ENCODE measurements around the gene PREP. TPM values are rescaled to one million over a fixed set of nuclear protein-coding genes. Genes with fewer than 3 reads are reported as not detected.

Gene PREP
- polyA plus RNA-seq, 1 of the 3 experiments (the other 2 are of a cell fraction): 20.9 TPM

DNA sequence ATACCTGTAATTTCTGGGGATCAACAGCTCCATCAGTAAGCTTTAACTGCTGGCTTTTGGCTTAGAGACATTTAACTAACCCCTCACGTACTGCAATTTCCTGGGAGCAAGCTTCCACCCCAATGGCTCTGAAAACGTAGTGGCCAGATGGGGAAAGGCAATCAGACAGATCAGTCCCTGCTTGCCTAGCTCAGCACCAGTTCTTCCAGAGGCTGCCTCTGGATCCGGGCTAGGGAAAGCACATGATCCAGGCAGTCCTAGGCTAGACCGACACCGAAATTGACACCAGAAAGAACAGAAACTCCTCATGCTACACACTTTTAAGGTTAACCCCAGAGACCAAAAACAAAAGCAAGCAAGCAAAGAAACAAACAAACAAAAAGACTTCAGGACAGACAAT lies 13.3 kb downstream of the PREP start:
- WGBS (ENCODE audit: low lambda C conversion rate): 90% methylated on average over 5 of the region's 5 CpGs
- H3K9ac ChIP-seq: no peak overlapping the region
- peaks cover 0 to 9% of the 10 kb centered on the region in 2 experiments; a peak in 2 of 4 replicates for H3K4me1 ChIP-seq (ENCODE audit: control insufficient read depth in 1 of 2, insufficient read depth in 2 of 2, low read depth in 1 of 2, low read length in 1 of 2)
- CTCF ChIA-PET: interaction anchor here (0.9 to 3.0 kb wide), 8 partner anchors 9 to 311 kb away, joined by 3 to 12 read pairs (median 4); partner anchors contain the start of gene PREP
- peaks cover 8 to 29% of the 10 kb centered on the region in 2 experiments for H3K36me3 ChIP-seq (replicated peaks in 1 of 2; ENCODE audit: control insufficient read depth in 1 of 2, insufficient read depth in 2 of 2, low read length in 1 of 2)
- H2AFZ ChIP-seq (ENCODE audit: low read depth): no peak overlapping the region
- POLR2A ChIA-PET: no interaction called here
- no peak overlapping the region for H3K4me3 ChIP-seq (ENCODE audit: low read depth in 2 of 2, low read length in 1 of 2)
- TF ChIP-seq CHD2 (IDR thresholded peaks at IDR 0.05; ENCODE audit: low read length, partially characterized antibody) (no peak), TEAD4 (IDR thresholded peaks at IDR 0.05; ENCODE audit: borderline replicate concordance, insufficient read depth) (no peak), NFIC (IDR thresholded peaks at IDR 0.05; ENCODE audit: borderline replicate concordance) (no peak), SMC3 (IDR thresholded peaks at IDR 0.05; ENCODE audit: low read depth, low read length) (no peak), SIN3A (IDR thresholded peaks at IDR 0.05; ENCODE audit: borderline replicate concordance, low read depth, low read length) (no peak), YY1 (IDR thresholded peaks at IDR 0.05; ENCODE audit: low read depth) (no peak), MEF2A (IDR thresholded peaks at IDR 0.05; ENCODE audit: borderline replicate concordance, low read depth) (no peak), FOXJ3 (CRISPR knock-in tag; IDR thresholded peaks at IDR 0.05) (no peak), MAX (IDR thresholded peaks at IDR 0.05; ENCODE audit: low read depth) (no peak), RAD21 (IDR thresholded peaks at IDR 0.05; ENCODE audit: low read length) (no peak), TAF1 (IDR thresholded peaks at IDR 0.05; ENCODE audit: borderline replicate concordance, low read depth, low read length) (no peak)
- TF ChIP-seq, protein P1, sequence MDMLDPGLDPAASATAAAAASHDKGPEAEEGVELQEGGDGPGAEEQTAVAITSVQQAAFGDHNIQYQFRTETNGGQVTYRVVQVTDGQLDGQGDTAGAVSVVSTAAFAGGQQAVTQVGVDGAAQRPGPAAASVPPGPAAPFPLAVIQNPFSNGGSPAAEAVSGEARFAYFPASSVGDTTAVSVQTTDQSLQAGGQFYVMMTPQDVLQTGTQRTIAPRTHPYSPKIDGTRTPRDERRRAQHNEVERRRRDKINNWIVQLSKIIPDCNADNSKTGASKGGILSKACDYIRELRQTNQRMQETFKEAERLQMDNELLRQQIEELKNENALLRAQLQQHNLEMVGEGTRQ (IDR thresholded peaks at IDR 0.05; ENCODE audit: borderline replicate concordance, low read depth, low read length): no peak
- H3K27me3 ChIP-seq (ENCODE audit: insufficient read depth): no peaks in the 10 kb centered on the region
- DNase-seq: no peak
- H3K27ac ChIP-seq (ENCODE audit: low read depth in 2 of 2, low read length in 1 of 2): no peak overlapping the region
- no peaks in the 10 kb centered on the region for H3K9me2 ChIP-seq
- H3K79me2 ChIP-seq (ENCODE audit: insufficient read depth): peaks cover 10% of the 10 kb centered on the region; the same call in 1 of the 2 replicates
- H4K20me1 ChIP-seq (ENCODE audit: insufficient read depth): no peaks in the 10 kb centered on the region
- H3F3A ChIP-seq (replicated peaks; ENCODE audit: insufficient read depth): no peaks in the 10 kb centered on the region
- no peak overlapping the region for H3K4me2 ChIP-seq
- no peaks in the 10 kb centered on the region for H3K9me3 ChIP-seq

- ChIA-PET POLR2A (no interaction called here), CTCF (interaction anchor here (0.9 to 2.7 kb wide), 5 partner anchors 10 to 301 kb away, joined by 3 to 8 read pairs (median 4); partner anchors contain the start of gene PREP)
- H3K27ac ChIP-seq (ENCODE audit: low read depth in 2 of 2, low read length in 1 of 2): no peak overlapping the region
- H3K79me2 ChIP-seq (ENCODE audit: insufficient read depth): peaks cover 18% of the 10 kb centered on the region; the same call in 1 of the 2 replicates
- TF ChIP-seq, protein P1 (IDR thresholded peaks at IDR 0.05; ENCODE audit: borderline replicate concordance, low read depth, low read length): no peak
- no peak for TF ChIP-seq EP300 (IDR thresholded peaks at IDR 0.05; ENCODE audit: borderline replicate concordance in 1 of 2, low read depth in 1 of 2, low read length in 1 of 2)
- TF ChIP-seq MAX (IDR thresholded peaks at IDR 0.05; ENCODE audit: low read depth): no peak
- no peak for TF ChIP-seq RXRA (IDR thresholded peaks at IDR 0.05; ENCODE audit: borderline replicate concordance, low read depth)
- no peak for TF ChIP-seq YY1 (IDR thresholded peaks at IDR 0.05; ENCODE audit: low read depth)
- no peak for TF ChIP-seq RAD21 (IDR thresholded peaks at IDR 0.05; ENCODE audit: low read length)
- TF ChIP-seq POLR2AphosphoS5 (IDR thresholded peaks at IDR 0.05; ENCODE audit: low read depth, low read length): no peak
- no peak for TF ChIP-seq FOSL2 (IDR thresholded peaks at IDR 0.05; ENCODE audit: borderline replicate concordance, low read depth)
- TF ChIP-seq FOXM1 (IDR thresholded peaks at IDR 0.05; ENCODE audit: low read depth): no peak
- TF ChIP-seq, protein P2, sequence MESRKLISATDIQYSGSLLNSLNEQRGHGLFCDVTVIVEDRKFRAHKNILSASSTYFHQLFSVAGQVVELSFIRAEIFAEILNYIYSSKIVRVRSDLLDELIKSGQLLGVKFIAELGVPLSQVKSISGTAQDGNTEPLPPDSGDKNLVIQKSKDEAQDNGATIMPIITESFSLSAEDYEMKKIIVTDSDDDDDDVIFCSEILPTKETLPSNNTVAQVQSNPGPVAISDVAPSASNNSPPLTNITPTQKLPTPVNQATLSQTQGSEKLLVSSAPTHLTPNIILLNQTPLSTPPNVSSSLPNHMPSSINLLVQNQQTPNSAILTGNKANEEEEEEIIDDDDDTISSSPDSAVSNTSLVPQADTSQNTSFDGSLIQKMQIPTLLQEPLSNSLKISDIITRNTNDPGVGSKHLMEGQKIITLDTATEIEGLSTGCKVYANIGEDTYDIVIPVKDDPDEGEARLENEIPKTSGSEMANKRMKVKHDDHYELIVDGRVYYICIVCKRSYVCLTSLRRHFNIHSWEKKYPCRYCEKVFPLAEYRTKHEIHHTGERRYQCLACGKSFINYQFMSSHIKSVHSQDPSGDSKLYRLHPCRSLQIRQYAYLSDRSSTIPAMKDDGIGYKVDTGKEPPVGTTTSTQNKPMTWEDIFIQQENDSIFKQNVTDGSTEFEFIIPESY (IDR thresholded peaks at IDR 0.05; ENCODE audit: borderline replicate concordance, low read depth): no peak
- TF ChIP-seq TAF1 (IDR thresholded peaks at IDR 0.05; ENCODE audit: borderline replicate concordance, low read depth, low read length): no peak
- no peak overlapping the region for H3K9ac ChIP-seq
- no peaks in the 10 kb centered on the region for H3K27me3 ChIP-seq (ENCODE audit: insufficient read depth)
- H3K4me1 ChIP-seq (ENCODE audit: control insufficient read depth in 1 of 2, insufficient read depth in 2 of 2, low read depth in 1 of 2, low read length in 1 of 2): peaks cover 0 to 14% of the 10 kb centered on the region in 2 experiments; a peak in 2 of 4 replicates
- no peak for DNase-seq
- H4K20me1 ChIP-seq (ENCODE audit: insufficient read depth): no peaks in the 10 kb centered on the region
- no peaks in the 10 kb centered on the region for H3F3A ChIP-seq (replicated peaks; ENCODE audit: insufficient read depth)
- H3K9me3 ChIP-seq: no peaks in the 10 kb centered on the region
- no peak overlapping the region for H3K4me3 ChIP-seq (ENCODE audit: low read depth in 2 of 2, low read length in 1 of 2)
- no peaks in the 10 kb centered on the region for H3K9me2 ChIP-seq
- H2AFZ ChIP-seq (ENCODE audit: low read depth): no peak overlapping the region
- 97% methylated on average over 6 of the region's 6 CpGs for WGBS (ENCODE audit: low lambda C conversion rate)
- no peak overlapping the region for H3K4me2 ChIP-seq
- peaks cover 5 to 23% of the 10 kb centered on the region in 2 experiments for H3K36me3 ChIP-seq (replicated peaks in 1 of 2; ENCODE audit: control insufficient read depth in 1 of 2, insufficient read depth in 2 of 2, low read length in 1 of 2)
Measured at GRCh38 chr6:105388392-105388791, 14.5 kb downstream of the PREP start.

Data from SK-N-SH (cell line).